Osteoblast (primary cell): Measurements from ENCODE around the gene JPT1. TPM values are rescaled to one million over a fixed set of nuclear protein-coding genes. Genes with fewer than 3 reads are reported as not detected.

Experiments
- DNase-seq: peaks from one replicate; pipeline ENCODE4 v3.0.0; 2011; ENCODE audit warnings: low spot score, mixed read lengths; ENCODE audit not compliant: insufficient read length; ENCODE audit errors: missing footprints
- H2AFZ ChIP-seq: 2 replicates; pipeline ENCODE4 v1.6.0; 2011; ENCODE audit warnings: mild to moderate bottlenecking, low read length
- H3K27ac ChIP-seq: 2 replicates; pipeline ENCODE4 v1.5.1; 2011; ENCODE audit warnings: mild to moderate bottlenecking, low read depth, low read length, moderate library complexity
- H3K27me3 ChIP-seq: 2 replicates; pipeline ENCODE4 v1.6.0; 2012; ENCODE audit warnings: mild to moderate bottlenecking, control low read depth, inconsistent platforms, low read length, moderate library complexity; ENCODE audit not compliant: insufficient read depth
- H3K36me3 ChIP-seq: 2 replicates; pipeline ENCODE4 v1.5.1; 2011; ENCODE audit warnings: mild to moderate bottlenecking, low read length, control low read depth, moderate library complexity; ENCODE audit not compliant: insufficient read depth
- H3K4me1 ChIP-seq: 2 replicates; pipeline ENCODE4 v1.5.1; 2011; ENCODE audit warnings: mild to moderate bottlenecking, low read length, control low read depth, moderate library complexity; ENCODE audit not compliant: insufficient read depth
- H3K4me2 ChIP-seq: 2 replicates; pipeline ENCODE4 v1.6.0; 2011; ENCODE audit warnings: mild to moderate bottlenecking, low read length; ENCODE audit not compliant: insufficient read depth
- H3K4me3 ChIP-seq: fragments of 200-600 bp; sonication (generic); 3 replicates; pipeline ENCODE4 v1.5.1; 2012; ENCODE audit warnings: mild to moderate bottlenecking, low read length, inconsistent platforms; ENCODE audit not compliant: insufficient read depth
- H3K79me2 ChIP-seq: 2 replicates; pipeline ENCODE4 v1.6.0; 2012; ENCODE audit warnings: mild to moderate bottlenecking, low read length, control low read depth, inconsistent platforms; ENCODE audit not compliant: insufficient read depth
- H3K9me3 ChIP-seq: 2 replicates; pipeline ENCODE4 v1.5.1; 2011; ENCODE audit warnings: low read depth, low read length, control low read depth
- H4K20me1 ChIP-seq: 2 replicates; pipeline ENCODE4 v1.6.0; 2012; ENCODE audit warnings: mild to moderate bottlenecking, low read length, control low read depth; ENCODE audit not compliant: insufficient read depth
- CTCF ChIP-seq: IDR thresholded peaks from 2 replicates; pipeline ENCODE4 v1.5.1; 2011; ENCODE audit warnings: mild to moderate bottlenecking, low read depth, low read length, moderate library complexity; ENCODE audit errors: extremely low read depth
- total RNA-seq: library from RNA; depleted of rRNA; stranded (reverse); fragments of >200 nt; gene quantifications from 2 replicates; pipeline ENCODE4 v1.2.3, GENCODE V29; 2012

Gene JPT1
- total RNA-seq, 1 donor = 60.8 TPM

- H3K4me3 ChIP-seq = no peak overlapping the region
- peaks cover 22% of the 10 kb centered on the region for H3K36me3 ChIP-seq
- H2AFZ ChIP-seq = no peak overlapping the region
- peaks cover 17% of the 10 kb centered on the region for H4K20me1 ChIP-seq
- no peaks in the 10 kb centered on the region for H3K27me3 ChIP-seq
- H3K79me2 ChIP-seq = peaks cover 72% of the 10 kb centered on the region
- H3K4me1 ChIP-seq = peaks cover 15% of the 10 kb centered on the region
- TF ChIP-seq CTCF = no peak
- no peak for DNase-seq
- no peak overlapping the region for H3K4me2 ChIP-seq
- H3K27ac ChIP-seq = no peak overlapping the region
- H3K9me3 ChIP-seq = no peaks in the 10 kb centered on the region
These were observed 2.4 kb downstream of the JPT1 start for GRCh38 chr17:75151930-75152329.

GRCh38 chr17:75147878-75148546 is 6.3 kb downstream of the JPT1 start:
- DNase-seq = no peak
- Histone ChIP-seq H3K79me2 (peaks cover 60% of the 10 kb centered on the region), H4K20me1 (peaks cover 7% of the 10 kb centered on the region), H3K27me3 (no peaks in the 10 kb centered on the region), H3K4me2 (no peak overlapping the region), H3K4me3 (no peak overlapping the region), H3K4me1 (peaks cover 7% of the 10 kb centered on the region), H3K27ac (no peak overlapping the region), H3K36me3 (peaks cover 56% of the 10 kb centered on the region), H3K9me3 (no peaks in the 10 kb centered on the region), H2AFZ (no peak overlapping the region)
- no peak for TF ChIP-seq CTCF

- Histone ChIP-seq H3K79me2 (peaks cover 45% of the 10 kb centered on the region), H3K27me3 (no peaks in the 10 kb centered on the region), H3K4me2 (no peak overlapping the region), H3K36me3 (peaks cover 62% of the 10 kb centered on the region), H3K9me3 (no peaks in the 10 kb centered on the region), H2AFZ (no peak overlapping the region), H3K4me3 (no peak overlapping the region), H3K4me1 (no peaks in the 10 kb centered on the region), H4K20me1 (peaks cover 4% of the 10 kb centered on the region), H3K27ac (peak overlapping the region; percentile 29)
- TF ChIP-seq CTCF = no peak
- no peak for DNase-seq
These were observed 7.7 kb downstream of the JPT1 start for GRCh38 chr17:75146592-75146991.

- Histone ChIP-seq H3K36me3 (peaks cover 76% of the 10 kb centered on the region), H3K4me2 (no peak overlapping the region), H3K4me3 (no peak overlapping the region), H3K79me2 (peaks cover 29% of the 10 kb centered on the region), H3K27me3 (no peaks in the 10 kb centered on the region), H2AFZ (no peak overlapping the region), H4K20me1 (peaks cover 3% of the 10 kb centered on the region), H3K4me1 (no peaks in the 10 kb centered on the region), H3K9me3 (no peaks in the 10 kb centered on the region), H3K27ac (no peak overlapping the region)
- TF ChIP-seq CTCF = no peak
- DNase-seq = peak; percentile 36
These were observed 9.3 kb downstream of the JPT1 start for GRCh38 chr17:75144816-75145512.
